HEK293 (cell line): ENCODE data around the gene NDST1.
A peak's percentile ranks its signal among the peaks of the same experiment; 100 is the strongest.

Source experiments
- BCL6B ChIP-seq: fragments of 450-650 bp; formaldehyde crosslinking; IDR thresholded peaks from 2 replicates; pipeline ENCODE4 v1.5.1; 2017; ENCODE audit warnings: missing biosample characterization, missing genetic modification characterization
- CTCF ChIP-seq: fragments of 450-650 bp; formaldehyde crosslinking; IDR thresholded peaks from 2 replicates; pipeline ENCODE4 v1.5.1; 2016; ENCODE audit warnings: missing biosample characterization, missing genetic modification characterization
- HOXD13 ChIP-seq: sonication (generic); formaldehyde crosslinking; IDR thresholded peaks from 2 replicates; pipeline ENCODE4 v1.8.0; 2022; ENCODE audit warnings: missing genetic modification reagents, borderline replicate concordance
- INSM2 ChIP-seq: fragments of 450-650 bp; formaldehyde crosslinking; IDR thresholded peaks from 2 replicates; pipeline ENCODE4 v1.5.1; 2016; ENCODE audit warnings: missing biosample characterization, missing genetic modification characterization
- KLF7 ChIP-seq: fragments of 450-650 bp; formaldehyde crosslinking; IDR thresholded peaks from 2 replicates; pipeline ENCODE4 v1.5.1; 2016; ENCODE audit warnings: missing biosample characterization, missing genetic modification characterization, borderline replicate concordance
- KLF8 ChIP-seq: fragments of 450-650 bp; formaldehyde crosslinking; IDR thresholded peaks from 2 replicates; pipeline ENCODE4 v1.5.1; 2016; ENCODE audit warnings: missing biosample characterization, missing genetic modification characterization
- OSR2 ChIP-seq: fragments of 450-650 bp; formaldehyde crosslinking; IDR thresholded peaks from 2 replicates; pipeline ENCODE4 v1.5.1; 2016; ENCODE audit warnings: missing biosample characterization, missing genetic modification characterization
- PRDM10 ChIP-seq: fragments of 450-650 bp; formaldehyde crosslinking; IDR thresholded peaks from 2 replicates; pipeline ENCODE4 v1.5.1; 2016; ENCODE audit warnings: missing biosample characterization, missing genetic modification characterization
- TRIM28 ChIP-seq: IDR thresholded peaks from 2 replicates; pipeline ENCODE4 v1.6.1; 2011; ENCODE audit warnings: low read length, control low read depth, borderline replicate concordance
- ZBTB20 ChIP-seq: fragments of 450-650 bp; formaldehyde crosslinking; IDR thresholded peaks from 2 replicates; pipeline ENCODE4 v1.5.1; 2016; ENCODE audit warnings: missing biosample characterization, missing genetic modification characterization
- ZBTB44 ChIP-seq: fragments of 450-650 bp; IDR thresholded peaks from 2 replicates; pipeline ENCODE4 v1.5.1; 2018; ENCODE audit warnings: missing biosample characterization, mild to moderate bottlenecking, missing genetic modification characterization
- ZBTB8A ChIP-seq: fragments of 450-650 bp; formaldehyde crosslinking; IDR thresholded peaks from 2 replicates; pipeline ENCODE4 v1.5.1; 2016; ENCODE audit warnings: missing biosample characterization, missing genetic modification characterization
- ZFHX2 ChIP-seq: fragments of 450-650 bp; formaldehyde crosslinking; conservative IDR thresholded peaks from 2 replicates; pipeline ENCODE4 v1.5.1; 2016; ENCODE audit warnings: missing biosample characterization, missing genetic modification characterization
- ZNF138 ChIP-seq: fragments of 450-650 bp; formaldehyde crosslinking; IDR thresholded peaks from 2 replicates; pipeline ENCODE4 v1.5.1; 2016; ENCODE audit warnings: missing biosample characterization, missing genetic modification characterization, borderline replicate concordance
- ZNF174 ChIP-seq: fragments of 450-650 bp; formaldehyde crosslinking; IDR thresholded peaks from 2 replicates; pipeline ENCODE4 v1.5.0; 2017; ENCODE audit warnings: missing biosample characterization, mild to moderate bottlenecking, missing genetic modification characterization
- ZNF19 ChIP-seq: fragments of 450-650 bp; formaldehyde crosslinking; IDR thresholded peaks from 2 replicates; pipeline ENCODE4; 2016; ENCODE audit warnings: missing biosample characterization, missing genetic modification characterization, low read depth
- ZNF341 ChIP-seq: fragments of 450-650 bp; formaldehyde crosslinking; IDR thresholded peaks from 2 replicates; pipeline ENCODE4; 2016; ENCODE audit warnings: low read depth, missing biosample characterization, missing genetic modification characterization
- ZNF514 ChIP-seq: fragments of 450-650 bp; formaldehyde crosslinking; IDR thresholded peaks from 2 replicates; pipeline ENCODE4 v1.5.1; 2016; ENCODE audit warnings: missing biosample characterization, missing genetic modification characterization
- ZNF529 ChIP-seq: fragments of 450-650 bp; formaldehyde crosslinking; IDR thresholded peaks from 2 replicates; pipeline ENCODE4 v1.5.1; 2017; ENCODE audit warnings: missing genetic modification characterization, missing biosample characterization; ENCODE audit not compliant: insufficient replicate concordance
- ZNF544 ChIP-seq: fragments of 450-650 bp; formaldehyde crosslinking; IDR thresholded peaks from 2 replicates; pipeline ENCODE4 v1.5.0; 2017; ENCODE audit warnings: missing biosample characterization, missing genetic modification characterization
- ZNF621 ChIP-seq: fragments of 450-650 bp; formaldehyde crosslinking; IDR thresholded peaks from 2 replicates; pipeline ENCODE4 v1.5.1; 2017; ENCODE audit warnings: missing biosample characterization, missing genetic modification characterization
- ZNF670 ChIP-seq: fragments of 450-650 bp; formaldehyde crosslinking; IDR thresholded peaks from 2 replicates; pipeline ENCODE4 v1.5.1; 2016; ENCODE audit warnings: missing biosample characterization, missing genetic modification characterization, low read depth
- ZNF76 ChIP-seq: fragments of 450-650 bp; formaldehyde crosslinking; IDR thresholded peaks from 2 replicates; pipeline ENCODE4; 2016; ENCODE audit warnings: low read depth, missing biosample characterization, missing genetic modification characterization, borderline replicate concordance
- ZSCAN30 ChIP-seq: fragments of 450-650 bp; IDR thresholded peaks from 2 replicates; pipeline ENCODE4 v1.5.1; 2018; ENCODE audit warnings: missing biosample characterization, mild to moderate bottlenecking, missing genetic modification characterization, moderate library complexity

NDST1 gene

GRCh38 chr5:150516011-150516410, 8.1 kb downstream of the NDST1 start (continued):
- TF ChIP-seq KLF7 (tag by site-specific recombination) (no peak), INSM2 (no peak), ZBTB20 (peak; percentile 77), KLF8 (no peak), ZNF544 (tag by site-specific recombination) (no peak), PRDM10 (tag by site-specific recombination) (peak; percentile 79), ZNF138 (tag by site-specific recombination) (no peak), BCL6B (tag by site-specific recombination) (no peak), ZNF670 (tag by site-specific recombination) (no peak), OSR2 (tag by site-specific recombination) (0 out of 2 replicates have a peak, but pooled peaks have one; percentile 26), ZBTB44 (tag by site-specific recombination) (no peak), ZNF621 (tag by site-specific recombination) (no peak), ZNF529 (tag by site-specific recombination) (no peak), ZNF341 (tag by site-specific recombination) (no peak), ZNF76 (tag by site-specific recombination) (no peak), ZSCAN30 (tag by site-specific recombination) (peak; percentile 95), ZNF174 (tag by site-specific recombination) (no peak), ZNF19 (tag by site-specific recombination) (no peak), TRIM28 (0 out of 2 replicates have a peak, but pooled peaks have one; percentile 42), ZNF514 (no peak), ZFHX2 (tag by site-specific recombination) (no peak), CTCF (tag by site-specific recombination) (no peak), HOXD13 (CRISPR knock-in tag) (no peak), ZBTB8A (tag by site-specific recombination) (peak; percentile 66)
